Measurements from ENCODE around the gene GREB1.

Gene GREB1

GRCh38 chr2:11520092-11520693, 13.7 kb upstream of the GREB1 start:
- Mint-ChIP-seq H3K4me1 (ENCODE audit: low read depth) (no peaks in the 10 kb centered on the region), H3K4me3 (no peak overlapping the region), H3K9me3 (peaks cover 6% of the 10 kb centered on the region)

GRCh38 chr2:11521775-11522174, 12.1 kb upstream of the GREB1 start:
- Mint-ChIP-seq H3K4me1 (ENCODE audit: low read depth) (no peaks in the 10 kb centered on the region), H3K27ac (no peak overlapping the region), H3K27me3 (ENCODE audit: low read depth) (no peaks in the 10 kb centered on the region), H3K9me3 (peaks cover 6% of the 10 kb centered on the region), H3K36me3 (ENCODE audit: low read depth) (no peaks in the 10 kb centered on the region), H3K4me3 (no peak overlapping the region)

More at GRCh38 chr2:11520092-11520693, 13.7 kb upstream of the GREB1 start:
- no peak overlapping the region for H3K27ac Mint-ChIP-seq
- H3K27me3 Mint-ChIP-seq (ENCODE audit: low read depth), result no peaks in the 10 kb centered on the region
- H3K36me3 Mint-ChIP-seq (ENCODE audit: low read depth), result no peaks in the 10 kb centered on the region

- Mint-ChIP-seq H3K36me3 (ENCODE audit: low read depth) (no peaks in the 10 kb centered on the region), H3K4me3 (no peak overlapping the region), H3K9me3 (peaks cover 6% of the 10 kb centered on the region), H3K27me3 (ENCODE audit: low read depth) (peaks cover 11% of the 10 kb centered on the region), H3K4me1 (ENCODE audit: low read depth) (no peaks in the 10 kb centered on the region), H3K27ac (no peak overlapping the region)
These were observed 9.4 kb upstream of the GREB1 start for GRCh38 chr2:11524470-11524869.

GRCh38 chr2:11525762-11526161, 8.1 kb upstream of the GREB1 start:
- peaks cover 11% of the 10 kb centered on the region for H3K27me3 Mint-ChIP-seq (ENCODE audit: low read depth)
- H3K4me1 Mint-ChIP-seq (ENCODE audit: low read depth), result no peaks in the 10 kb centered on the region
- no peaks in the 10 kb centered on the region for H3K36me3 Mint-ChIP-seq (ENCODE audit: low read depth)
- peaks cover 3% of the 10 kb centered on the region for H3K9me3 Mint-ChIP-seq
- no peak overlapping the region for H3K27ac Mint-ChIP-seq
- no peak overlapping the region for H3K4me3 Mint-ChIP-seq

- no peaks in the 10 kb centered on the region for H3K4me1 Mint-ChIP-seq (ENCODE audit: low read depth)
- peaks cover 11% of the 10 kb centered on the region for H3K27me3 Mint-ChIP-seq (ENCODE audit: low read depth)
- peaks cover under 1% of the 10 kb centered on the region for H3K9me3 Mint-ChIP-seq
- H3K4me3 Mint-ChIP-seq, result no peak overlapping the region
- no peaks in the 10 kb centered on the region for H3K36me3 Mint-ChIP-seq (ENCODE audit: low read depth)
- H3K27ac Mint-ChIP-seq, result no peak overlapping the region
These were observed 6.8 kb upstream of the GREB1 start for GRCh38 chr2:11527001-11527400.

- Mint-ChIP-seq H3K4me1 (ENCODE audit: low read depth) (no peaks in the 10 kb centered on the region), H3K27me3 (ENCODE audit: low read depth) (peaks cover 22% of the 10 kb centered on the region), H3K4me3 (no peak overlapping the region), H3K9me3 (no peaks in the 10 kb centered on the region), H3K27ac (no peak overlapping the region), H3K36me3 (ENCODE audit: low read depth) (no peaks in the 10 kb centered on the region)
These were observed 5.6 kb upstream of the GREB1 start for GRCh38 chr2:11528228-11528627.

GRCh38 chr2:11530864-11531465, 2.9 kb upstream of the GREB1 start:
- Mint-ChIP-seq H3K27ac (no peak overlapping the region), H3K27me3 (ENCODE audit: low read depth) (peaks cover 34% of the 10 kb centered on the region), H3K9me3 (no peaks in the 10 kb centered on the region), H3K36me3 (ENCODE audit: low read depth) (no peaks in the 10 kb centered on the region), H3K4me3 (no peak overlapping the region), H3K4me1 (ENCODE audit: low read depth) (no peaks in the 10 kb centered on the region)

- no peak overlapping the region for H3K27ac Mint-ChIP-seq
- no peaks in the 10 kb centered on the region for H3K36me3 Mint-ChIP-seq (ENCODE audit: low read depth)
- no peaks in the 10 kb centered on the region for H3K4me1 Mint-ChIP-seq (ENCODE audit: low read depth)
- H3K4me3 Mint-ChIP-seq, result no peak overlapping the region
- H3K27me3 Mint-ChIP-seq (ENCODE audit: low read depth), result peaks cover 34% of the 10 kb centered on the region
- H3K9me3 Mint-ChIP-seq, result no peaks in the 10 kb centered on the region
These were observed 1.3 kb upstream of the GREB1 start for GRCh38 chr2:11532416-11533055.

- Mint-ChIP-seq H3K4me3 (no peak overlapping the region), H3K36me3 (ENCODE audit: low read depth) (no peaks in the 10 kb centered on the region), H3K27ac (no peak overlapping the region), H3K9me3 (no peaks in the 10 kb centered on the region), H3K4me1 (ENCODE audit: low read depth) (no peaks in the 10 kb centered on the region), H3K27me3 (ENCODE audit: low read depth) (peaks cover 26% of the 10 kb centered on the region)
These were observed 363 bp downstream of the GREB1 start for GRCh38 chr2:11534071-11534745.

- Mint-ChIP-seq H3K27ac (no peak overlapping the region), H3K27me3 (ENCODE audit: low read depth) (peaks cover 23% of the 10 kb centered on the region), H3K4me1 (ENCODE audit: low read depth) (no peaks in the 10 kb centered on the region), H3K36me3 (ENCODE audit: low read depth) (no peaks in the 10 kb centered on the region), H3K4me3 (no peak overlapping the region), H3K9me3 (no peaks in the 10 kb centered on the region)
These were observed 1.1 kb downstream of the GREB1 start for GRCh38 chr2:11534746-11535484.

GRCh38 chr2:11535899-11536344, 2.1 kb downstream of the GREB1 start:
- Mint-ChIP-seq H3K36me3 (ENCODE audit: low read depth) (no peaks in the 10 kb centered on the region), H3K9me3 (no peaks in the 10 kb centered on the region), H3K4me3 (no peak overlapping the region), H3K27ac (no peak overlapping the region), H3K27me3 (ENCODE audit: low read depth) (peaks cover 23% of the 10 kb centered on the region), H3K4me1 (ENCODE audit: low read depth) (no peaks in the 10 kb centered on the region)

- H3K9me3 Mint-ChIP-seq, result no peaks in the 10 kb centered on the region
- H3K36me3 Mint-ChIP-seq (ENCODE audit: low read depth), result no peaks in the 10 kb centered on the region
- H3K4me3 Mint-ChIP-seq, result no peak overlapping the region
- H3K27me3 Mint-ChIP-seq (ENCODE audit: low read depth), result peaks cover 15% of the 10 kb centered on the region
- no peak overlapping the region for H3K27ac Mint-ChIP-seq
- no peaks in the 10 kb centered on the region for H3K4me1 Mint-ChIP-seq (ENCODE audit: low read depth)
These were observed 4.1 kb downstream of the GREB1 start for GRCh38 chr2:11537951-11538350.

GRCh38 chr2:11539317-11540147, 5.7 kb downstream of the GREB1 start:
- no peaks in the 10 kb centered on the region for H3K9me3 Mint-ChIP-seq
- no peaks in the 10 kb centered on the region for H3K36me3 Mint-ChIP-seq (ENCODE audit: low read depth)
- no peak overlapping the region for H3K27ac Mint-ChIP-seq
- H3K4me1 Mint-ChIP-seq (ENCODE audit: low read depth), result no peaks in the 10 kb centered on the region
- H3K27me3 Mint-ChIP-seq (ENCODE audit: low read depth), result peaks cover 3% of the 10 kb centered on the region
- no peak overlapping the region for H3K4me3 Mint-ChIP-seq
